DMS114 treated with DMSO at 0.1 percent for 48 hours (cell line): ENCODE results near the gene GRK5.

ENCODE experiments used
- DNase-seq: peaks from one replicate; lab custom pipeline; 2025; ENCODE audit not compliant: unreplicated experiment; lab: John Stamatoyannopoulos, UW

Gene GRK5

GRCh38 chr10:119470920-119471702, 263.7 kb downstream of the GRK5 start:
- no peak for DNase-seq

GRCh38 chr10:119473771-119474170, 266.4 kb downstream of the GRK5 start:
- no peak for DNase-seq

- no peak for DNase-seq
Observed at GRCh38 chr10:119474606-119475005, 267.2 kb downstream of the GRK5 start.

GRCh38 chr10:119477444-119477843, 270.1 kb downstream of the GRK5 start:
- DNase-seq, result no peak

GRCh38 chr10:119478111-119478802, 270.9 kb downstream of the GRK5 start:
- DNase-seq, result no peak

GRCh38 chr10:119478811-119479341, 271.5 kb downstream of the GRK5 start:
- no peak for DNase-seq

- no peak for DNase-seq
Observed at GRCh38 chr10:119479532-119479931, 272.2 kb downstream of the GRK5 start.

- DNase-seq, result no peak
Observed at GRCh38 chr10:119480667-119481066, 273.3 kb downstream of the GRK5 start.

GRCh38 chr10:119481781-119482426, 274.5 kb downstream of the GRK5 start:
- no peak for DNase-seq

- no peak for DNase-seq
Observed at GRCh38 chr10:119483001-119483400, 275.6 kb downstream of the GRK5 start.

- no peak for DNase-seq
Observed at GRCh38 chr10:119483839-119484238, 276.5 kb downstream of the GRK5 start.

- no peak for DNase-seq
Observed at GRCh38 chr10:119488675-119489074, 281.3 kb downstream of the GRK5 start.

- DNase-seq, result no peak
Observed at GRCh38 chr10:119489991-119490326, 282.6 kb downstream of the GRK5 start.

GRCh38 chr10:119491966-119492757, 284.8 kb downstream of the GRK5 start:
- DNase-seq, result no peak

- DNase-seq, result no peak
Observed at GRCh38 chr10:119493155-119493554, 285.8 kb downstream of the GRK5 start.

GRCh38 chr10:119494236-119495020, 287.1 kb downstream of the GRK5 start:
- no peak for DNase-seq

- no peak for DNase-seq
Observed at GRCh38 chr10:119495021-119495505, 287.7 kb downstream of the GRK5 start.

GRCh38 chr10:119495545-119495944, 288.2 kb downstream of the GRK5 start:
- no peak for DNase-seq

GRCh38 chr10:119496273-119496672, 288.9 kb downstream of the GRK5 start:
- no peak for DNase-seq

- no peak for DNase-seq
Observed at GRCh38 chr10:119497243-119497642, 289.9 kb downstream of the GRK5 start.
